ENCODE data around the gene MBLAC1.
"Not testable (repeated sequence)": the region's sequence is repeated elsewhere in the genome, so short reads cannot be mapped to it uniquely, and the experiment has no call there.

Gene MBLAC1

DNA sequence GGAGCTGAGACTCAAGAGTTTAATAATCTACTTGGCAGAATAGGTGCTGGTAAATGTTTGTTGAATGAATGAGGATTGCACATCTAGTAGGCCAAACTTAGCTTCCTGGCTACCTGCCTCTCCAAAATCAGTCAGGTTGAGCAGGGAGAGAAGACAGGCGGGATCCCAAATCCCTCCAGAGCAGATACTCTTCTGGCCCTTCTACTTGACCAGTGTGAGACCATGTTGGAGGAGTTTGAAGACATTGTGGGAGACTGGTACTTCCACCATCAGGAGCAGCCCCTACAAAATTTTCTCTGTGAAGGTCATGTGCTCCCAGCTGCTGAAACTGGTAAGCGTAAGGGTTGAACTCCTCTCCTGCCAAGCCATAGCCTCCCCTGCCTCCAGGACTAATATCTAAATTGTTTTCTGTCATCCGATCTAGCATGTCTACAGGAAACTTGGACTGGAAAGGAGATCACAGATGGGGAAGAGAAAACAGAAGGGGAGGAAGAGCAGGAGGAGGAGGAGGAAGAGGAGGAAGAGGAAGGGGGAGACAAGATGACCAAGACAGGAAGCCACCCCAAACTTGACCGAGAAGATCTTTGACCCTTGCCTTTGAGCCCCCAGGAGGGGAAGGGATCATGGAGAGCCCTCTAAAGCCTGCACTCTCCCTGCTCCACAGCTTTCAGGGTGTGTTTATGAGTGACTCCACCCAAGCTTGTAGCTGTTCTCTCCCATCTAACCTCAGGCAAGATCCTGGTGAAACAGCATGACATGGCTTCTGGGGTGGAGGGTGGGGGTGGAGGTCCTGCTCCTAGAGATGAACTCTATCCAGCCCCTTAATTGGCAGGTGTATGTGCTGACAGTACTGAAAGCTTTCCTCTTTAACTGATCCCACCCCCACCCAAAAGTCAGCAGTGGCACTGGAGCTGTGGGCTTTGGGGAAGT is 2.2 kb upstream of the MBLAC1 start:
- no peak for DNase-seq (ENCODE audit: low read depth in 2 of 2)

DNA sequence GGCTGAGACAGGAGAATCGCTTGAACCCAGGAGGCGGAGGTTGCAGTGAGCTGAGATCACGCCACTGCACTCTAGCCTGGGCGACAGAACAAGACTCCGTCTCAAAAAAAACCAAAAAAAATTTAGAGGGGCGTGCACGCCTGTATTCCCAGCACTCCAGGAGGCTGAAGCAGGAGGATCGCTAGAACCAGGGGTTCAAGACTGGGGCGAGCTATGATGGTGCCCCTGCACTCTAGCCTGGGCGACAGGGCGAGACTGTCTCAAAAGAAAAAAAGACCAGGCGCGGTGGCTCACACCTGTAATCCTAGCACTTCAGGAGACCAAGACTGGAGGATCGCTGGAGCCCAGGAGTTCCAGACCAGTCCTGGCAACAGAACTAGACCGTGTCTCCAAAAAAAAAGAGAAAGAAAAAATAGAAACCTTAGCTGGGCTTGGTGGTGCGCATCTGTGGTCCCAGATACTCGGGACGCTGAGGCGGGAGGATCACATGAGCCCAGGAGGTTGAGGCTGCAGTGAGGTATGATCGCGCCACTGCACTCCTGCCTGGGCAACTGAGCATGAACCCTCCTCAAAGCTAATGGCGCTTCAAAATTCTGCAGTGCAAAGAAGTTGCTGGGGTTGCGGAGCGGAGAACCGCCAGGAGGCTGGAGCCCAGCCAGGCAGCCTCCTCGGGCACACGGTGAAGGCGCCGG is 382 bp upstream of the MBLAC1 start:
- no peak for DNase-seq (ENCODE audit: low read depth in 2 of 2)

DNA sequence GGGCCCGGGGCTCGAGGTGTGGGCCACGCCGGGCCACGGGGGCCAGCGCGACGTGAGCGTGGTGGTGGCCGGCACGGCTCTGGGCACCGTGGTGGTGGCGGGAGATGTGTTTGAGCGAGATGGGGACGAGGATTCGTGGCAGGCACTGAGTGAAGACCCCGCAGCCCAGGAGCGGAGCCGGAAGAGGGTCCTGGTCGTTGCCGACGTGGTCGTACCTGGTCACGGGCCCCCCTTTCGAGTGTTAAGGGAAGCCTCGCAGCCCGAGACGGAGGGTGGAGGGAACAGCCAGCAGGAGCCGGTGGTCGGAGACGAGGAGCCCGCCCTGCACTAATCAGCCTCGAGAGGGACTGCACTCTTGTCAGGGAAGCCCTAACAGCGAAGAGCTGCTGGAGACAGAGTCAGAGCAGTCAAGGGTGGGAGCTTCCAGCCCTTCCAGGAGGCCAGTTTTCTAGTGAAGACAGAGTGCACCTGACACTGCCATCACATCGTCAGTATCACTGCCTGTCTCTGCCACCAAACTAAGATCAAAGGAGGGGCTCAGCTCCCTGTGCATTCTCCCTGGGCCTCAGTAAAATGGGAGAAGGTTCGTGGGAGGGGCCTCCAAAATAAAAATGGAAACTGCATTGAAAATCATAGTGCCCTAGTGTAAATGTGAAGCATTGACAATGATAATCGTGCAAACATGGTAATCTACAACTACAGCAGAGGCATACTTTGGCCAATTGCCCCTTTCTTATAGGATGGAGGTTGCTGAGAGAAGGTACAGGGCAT is 1.3 kb downstream of the MBLAC1 start:
- DNase-seq (ENCODE audit: low read depth in 2 of 2), result no peak

DNA sequence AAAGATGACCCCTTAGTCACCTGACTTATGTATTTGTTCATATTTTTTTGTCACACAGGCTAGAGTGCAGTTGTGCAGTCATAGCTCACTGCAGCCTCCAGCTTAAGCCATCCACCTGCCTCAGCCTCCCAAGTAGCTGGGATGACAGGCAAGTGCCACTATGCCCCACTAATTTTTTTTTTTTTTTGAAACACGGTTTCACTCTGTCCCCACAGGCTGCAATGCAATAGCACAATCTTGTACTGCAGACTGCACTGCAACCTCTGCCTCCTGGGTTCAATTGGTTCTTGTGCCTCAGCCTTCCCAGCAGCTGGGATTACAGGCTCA is 1.8 kb downstream of the MBLAC1 start:
- no peak for DNase-seq (ENCODE audit: low read depth in 2 of 2)

DNA sequence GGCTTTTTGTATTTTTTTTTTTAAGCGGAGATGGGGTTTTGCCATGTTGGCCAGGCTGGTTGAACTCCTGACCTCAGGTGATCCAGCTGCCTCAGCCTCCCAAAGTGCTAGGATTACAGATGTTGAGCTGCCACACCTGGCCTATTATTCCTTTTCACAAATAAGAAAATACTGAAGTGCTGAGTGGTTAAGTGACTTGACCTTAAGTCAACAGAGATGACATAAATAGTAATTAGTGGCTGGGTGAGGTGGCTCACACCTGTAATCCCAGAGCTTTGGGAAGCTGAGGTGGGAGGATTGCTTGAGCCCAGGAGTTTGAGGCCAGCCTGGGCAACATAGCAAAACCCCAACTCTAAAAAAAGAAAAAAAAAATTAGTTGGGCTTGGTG is 3.4 kb downstream of the MBLAC1 start:
- DNase-seq (ENCODE audit: low read depth in 2 of 2), result not testable (repeated sequence)

DNA sequence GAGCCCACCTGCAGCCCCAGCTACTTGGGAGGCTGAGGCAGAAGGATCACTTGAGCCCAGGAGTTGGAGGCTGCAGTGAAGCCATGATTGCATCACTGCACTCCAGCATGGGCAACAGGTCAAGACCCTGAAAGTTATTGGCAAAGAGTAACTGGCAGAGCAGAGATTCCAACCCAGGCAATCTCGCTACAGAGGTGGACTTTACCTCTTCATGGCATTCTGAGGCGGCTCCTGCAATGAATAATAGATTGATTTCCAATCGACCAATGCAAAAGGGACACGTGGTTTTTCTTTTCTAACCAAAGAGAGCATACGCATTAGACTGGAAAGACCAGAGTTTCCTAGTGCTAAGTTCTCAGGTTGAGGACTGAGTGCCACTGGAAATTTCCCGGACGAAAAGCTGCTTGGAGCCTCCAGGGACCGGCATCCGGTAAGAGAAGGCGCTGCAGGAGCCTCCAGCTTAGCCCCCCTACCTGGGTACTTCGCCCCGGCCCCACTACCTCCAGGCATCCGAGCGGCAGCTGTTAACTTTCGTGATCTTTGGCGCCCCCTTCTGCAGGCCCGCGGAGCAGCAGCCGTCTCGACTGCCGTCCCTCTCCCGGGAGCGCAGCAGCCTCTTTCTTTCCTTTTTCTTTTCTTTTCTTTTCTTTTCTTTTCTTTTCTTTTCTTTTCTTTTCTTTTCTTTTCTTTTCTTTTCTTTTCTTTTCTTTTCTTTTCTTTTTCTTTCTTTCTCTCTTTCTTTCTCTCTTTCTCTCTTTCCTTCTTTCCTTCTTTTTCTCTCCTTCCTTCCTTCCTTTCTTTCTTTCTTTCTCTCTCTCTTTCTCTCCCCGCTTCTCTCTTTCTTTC is 4.1 kb downstream of the MBLAC1 start:
- DNase-seq (ENCODE audit: low read depth in 2 of 2), result no peak

DNA sequence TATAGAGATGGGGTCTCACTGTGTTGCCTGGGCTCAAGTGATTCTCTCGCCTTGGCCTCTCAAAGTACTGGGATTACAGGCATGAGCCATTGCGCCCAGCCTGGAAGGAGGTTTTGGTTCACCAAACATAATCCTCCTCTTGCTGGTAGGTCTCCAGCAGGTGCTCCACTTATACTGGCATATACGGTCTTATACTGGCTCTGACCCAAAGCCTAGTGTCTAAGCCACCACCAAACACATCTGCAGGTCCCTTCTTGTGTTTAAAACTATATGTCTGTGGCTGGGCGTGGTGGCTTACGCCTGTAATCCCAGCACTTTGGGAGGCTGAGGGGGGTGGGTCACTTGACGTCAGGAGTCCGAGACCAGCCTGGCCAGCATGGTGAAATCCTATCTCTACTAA is 5.4 kb downstream of the MBLAC1 start:
- DNase-seq (ENCODE audit: low read depth in 2 of 2), result no peak

DNA sequence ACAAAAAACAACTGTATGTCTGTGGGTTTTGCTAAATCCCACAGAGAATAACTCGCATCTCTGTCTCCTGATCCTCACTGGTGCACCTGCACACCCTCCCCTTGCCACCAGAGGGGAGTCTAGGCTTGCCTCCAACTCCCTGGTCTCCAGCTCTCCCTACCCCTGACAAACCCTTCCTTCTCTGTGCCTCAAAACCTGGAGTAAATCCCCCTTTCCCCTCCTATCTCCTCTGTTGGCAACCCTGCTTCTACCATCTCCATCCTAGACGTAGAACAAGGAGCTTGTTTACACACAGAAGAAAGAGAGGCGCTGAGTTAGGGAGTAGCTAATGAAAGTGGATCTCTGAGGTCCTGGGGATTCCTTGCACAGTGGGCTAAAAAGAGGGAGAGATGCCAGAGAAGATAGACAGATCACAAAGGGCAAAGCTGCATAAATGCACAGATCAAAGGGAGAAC is 6.0 kb downstream of the MBLAC1 start:
- peak in 1 of 2 experiments; percentile 20 for DNase-seq (ENCODE audit: low read depth in 2 of 2)

DNA sequence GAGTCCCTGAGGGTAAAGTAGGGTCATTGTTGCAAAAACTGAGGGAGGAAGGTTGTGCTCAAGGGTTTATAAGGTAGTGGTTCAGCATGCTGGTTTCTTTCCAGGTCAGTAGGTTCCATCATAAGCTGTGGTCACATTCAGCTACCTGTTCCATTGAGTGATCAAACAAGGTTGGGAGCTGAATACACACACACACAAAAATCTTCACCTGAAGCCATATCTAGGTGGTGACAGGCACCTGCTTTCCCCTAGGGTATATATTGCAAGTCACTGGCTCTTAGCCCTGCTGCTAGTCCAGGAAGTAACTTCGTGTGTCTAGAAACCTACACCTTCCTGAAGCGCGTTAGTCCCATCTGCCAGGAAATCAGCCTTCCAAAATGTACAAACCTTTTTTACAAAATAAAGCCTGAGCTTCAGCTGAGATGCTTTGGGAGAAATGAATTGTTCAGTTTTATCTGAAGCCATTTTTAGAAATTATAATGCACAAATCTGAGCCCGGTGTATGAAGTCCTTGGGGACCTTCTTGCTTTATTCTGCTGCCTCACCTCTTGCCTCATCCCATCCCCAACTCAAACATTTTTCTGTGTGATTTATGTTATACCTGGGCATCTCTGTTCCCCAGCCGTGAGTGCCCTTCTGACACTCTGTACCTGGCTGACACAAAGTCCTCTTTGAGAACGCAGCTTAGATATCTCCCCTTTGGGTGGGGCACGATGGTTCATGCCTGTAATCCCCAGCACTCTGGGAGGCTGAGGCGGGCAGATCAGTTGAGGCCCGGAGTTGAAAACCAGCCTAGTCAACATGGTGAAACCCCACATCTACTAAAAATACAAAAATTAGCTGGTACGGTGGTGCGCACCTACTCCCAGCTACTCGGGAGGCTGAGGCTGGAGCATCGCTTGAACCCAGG is 11.3 kb downstream of the MBLAC1 start:
- DNase-seq (ENCODE audit: low read depth in 2 of 2), result no peak

DNA sequence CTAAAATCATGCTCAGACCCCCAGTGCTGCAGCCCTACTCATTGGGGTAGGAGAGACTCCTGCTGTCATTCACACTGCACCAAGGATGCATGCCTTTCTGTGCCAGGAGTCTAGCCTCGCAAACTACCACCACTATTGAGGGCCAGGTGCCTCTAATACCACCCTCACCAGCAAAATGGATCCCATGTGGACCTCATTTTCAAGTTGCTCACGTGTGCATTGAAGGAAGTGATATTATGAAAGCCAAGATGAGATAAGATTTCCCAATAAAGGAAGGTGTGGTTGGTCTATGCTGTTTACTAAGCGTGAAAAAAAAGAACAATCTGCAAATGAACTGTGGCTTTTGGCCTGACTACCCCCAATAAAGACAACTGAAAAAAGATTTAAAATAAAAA is 14.8 kb downstream of the MBLAC1 start:
- DNase-seq (ENCODE audit: low read depth in 2 of 2), result no peak

DNA sequence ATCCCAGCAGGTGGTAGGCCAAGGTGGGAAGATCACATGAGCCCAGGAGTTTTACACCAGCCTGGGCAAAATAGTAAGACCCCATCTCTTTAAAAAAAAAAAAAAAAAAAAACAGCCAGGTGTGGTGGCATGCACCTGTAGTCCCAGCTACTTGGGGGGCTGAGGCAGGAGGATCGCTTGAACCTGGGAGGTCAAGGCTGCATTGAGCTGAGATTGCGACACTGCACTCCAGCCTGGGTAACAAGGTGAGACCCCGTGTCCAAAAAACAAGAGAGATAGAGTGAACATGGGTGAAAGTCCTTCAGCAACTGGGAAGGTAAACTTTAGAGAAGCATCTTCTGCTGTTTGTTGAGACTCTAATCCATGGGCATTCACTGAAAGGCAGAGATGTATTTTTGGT is 15.7 kb downstream of the MBLAC1 start:
- DNase-seq (ENCODE audit: low read depth in 2 of 2), result no peak

DNA sequence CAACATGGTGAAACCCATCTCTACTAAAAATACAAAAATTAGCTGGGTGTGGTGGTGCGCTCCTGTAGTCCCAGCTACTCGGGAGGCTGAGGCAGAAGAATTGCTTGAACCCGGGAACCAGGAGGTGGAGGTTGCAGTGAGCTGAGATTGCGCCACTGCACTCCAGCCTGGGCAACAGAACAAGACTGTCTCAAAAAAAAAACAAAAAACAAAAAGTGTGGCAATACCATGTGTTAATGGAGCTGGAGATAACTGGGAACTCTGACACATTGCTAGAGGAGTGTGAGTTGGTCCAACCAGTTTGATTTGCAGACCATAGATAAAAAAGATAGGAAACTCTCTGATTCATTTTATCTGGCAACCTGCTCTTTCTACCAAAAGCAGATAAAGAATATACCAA is 19.6 kb downstream of the MBLAC1 start:
- not testable (repeated sequence) for DNase-seq (ENCODE audit: low read depth in 2 of 2)

DNA sequence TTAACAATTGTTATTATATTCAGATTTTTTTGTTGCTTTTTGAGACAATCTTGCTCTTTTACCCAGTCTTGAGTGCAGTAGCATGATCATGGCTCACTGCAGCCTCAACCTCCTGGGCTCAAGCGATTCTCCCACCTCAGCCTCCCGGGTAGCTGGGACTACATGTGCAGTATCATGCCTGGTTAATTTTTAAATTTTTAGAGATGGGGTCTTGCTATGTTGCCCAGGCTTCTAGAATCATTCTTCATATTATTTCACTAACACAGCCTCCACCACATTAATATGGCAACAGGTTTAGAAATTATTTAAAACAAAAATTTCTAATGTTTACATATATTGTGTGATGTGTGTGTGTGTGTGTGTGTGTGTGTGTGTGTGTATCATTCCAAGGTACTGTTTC is 20.5 kb downstream of the MBLAC1 start:
- DNase-seq (ENCODE audit: low read depth in 2 of 2), result no peak

DNA sequence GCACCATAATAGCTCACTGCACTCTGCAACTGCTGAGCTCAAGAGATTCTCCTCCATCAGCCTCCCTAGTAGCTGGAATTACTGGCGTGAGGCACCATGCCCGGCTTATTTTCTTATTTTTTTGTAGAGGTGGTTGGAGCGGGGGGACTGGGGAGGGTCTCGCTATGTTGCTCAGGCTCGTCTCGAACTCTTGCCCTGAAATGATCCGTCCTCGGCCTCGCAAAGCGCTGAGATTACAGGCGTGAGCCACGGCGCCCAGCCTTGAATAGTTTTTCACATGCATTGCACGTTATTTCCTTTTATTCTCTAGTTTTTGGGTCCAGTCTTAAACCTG is 21.4 kb downstream of the MBLAC1 start:
- no peak for DNase-seq (ENCODE audit: low read depth in 2 of 2)

DNA sequence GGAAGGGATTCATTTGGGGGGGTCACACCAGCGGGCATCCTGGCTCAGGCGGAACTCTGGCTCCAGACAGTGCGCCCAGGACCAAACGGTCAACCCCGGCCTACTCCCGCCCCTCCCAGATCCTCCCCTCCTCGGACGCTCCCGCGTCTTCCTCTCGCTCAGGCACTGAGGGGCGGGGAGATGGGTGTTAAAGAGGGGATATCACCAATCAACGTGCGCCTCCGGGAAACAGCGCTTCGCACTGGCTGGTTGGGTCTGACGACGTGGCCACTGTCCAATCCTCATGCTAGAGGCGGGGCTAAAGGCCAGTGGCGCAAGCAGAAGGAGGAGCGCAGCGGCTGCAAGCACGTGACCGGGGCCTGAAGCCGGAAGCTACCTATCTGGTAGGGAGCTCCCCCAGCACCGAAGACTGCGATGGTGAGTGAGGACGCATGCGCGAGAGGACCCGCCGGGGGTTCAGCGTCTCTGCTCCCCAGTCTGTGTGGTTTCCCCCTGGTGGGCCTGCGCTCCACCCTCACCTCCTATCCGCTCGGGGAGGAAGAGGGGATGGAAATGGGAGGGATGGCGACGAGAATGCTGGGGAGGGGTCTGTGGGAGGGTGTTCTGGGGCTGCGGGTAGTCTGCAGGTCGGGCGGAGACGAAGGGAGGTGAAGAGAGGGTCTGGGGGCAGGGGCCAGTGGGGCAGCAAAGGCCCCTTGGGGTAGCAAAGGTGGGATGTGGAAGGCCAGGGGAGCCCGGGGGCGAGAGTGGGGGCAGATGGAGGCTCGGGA is 22.0 kb downstream of the MBLAC1 start, which contains the start of gene LAMTOR4:
LAMTOR4 (plus strand) TSS at position 360 of the 770 bp plus-strand sequence; CDS start at position 415, 55 bp downstream.
- peak; percentile 96 for DNase-seq (ENCODE audit: low read depth in 2 of 2)

DNA sequence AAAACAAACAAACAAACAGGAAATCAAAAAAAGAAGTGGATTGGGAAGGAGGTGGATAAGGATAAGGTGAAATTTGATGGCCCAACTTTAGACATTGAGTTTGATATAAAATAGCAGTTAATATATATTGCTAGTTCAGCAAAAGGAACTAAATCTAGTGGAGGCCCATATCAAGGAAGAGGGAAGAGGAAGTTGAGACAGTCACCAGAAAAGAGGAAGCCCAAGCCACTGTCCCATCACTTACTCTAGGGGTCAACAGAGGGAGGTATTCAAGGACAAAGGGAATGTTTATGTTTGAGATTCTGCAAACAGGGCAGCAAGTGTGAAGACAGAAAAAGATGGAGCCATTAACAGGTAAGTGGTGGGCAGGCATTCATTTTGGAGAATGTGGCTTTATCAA is 25.6 kb downstream of the MBLAC1 start:
- DNase-seq (ENCODE audit: low read depth in 2 of 2), result no peak

DNA sequence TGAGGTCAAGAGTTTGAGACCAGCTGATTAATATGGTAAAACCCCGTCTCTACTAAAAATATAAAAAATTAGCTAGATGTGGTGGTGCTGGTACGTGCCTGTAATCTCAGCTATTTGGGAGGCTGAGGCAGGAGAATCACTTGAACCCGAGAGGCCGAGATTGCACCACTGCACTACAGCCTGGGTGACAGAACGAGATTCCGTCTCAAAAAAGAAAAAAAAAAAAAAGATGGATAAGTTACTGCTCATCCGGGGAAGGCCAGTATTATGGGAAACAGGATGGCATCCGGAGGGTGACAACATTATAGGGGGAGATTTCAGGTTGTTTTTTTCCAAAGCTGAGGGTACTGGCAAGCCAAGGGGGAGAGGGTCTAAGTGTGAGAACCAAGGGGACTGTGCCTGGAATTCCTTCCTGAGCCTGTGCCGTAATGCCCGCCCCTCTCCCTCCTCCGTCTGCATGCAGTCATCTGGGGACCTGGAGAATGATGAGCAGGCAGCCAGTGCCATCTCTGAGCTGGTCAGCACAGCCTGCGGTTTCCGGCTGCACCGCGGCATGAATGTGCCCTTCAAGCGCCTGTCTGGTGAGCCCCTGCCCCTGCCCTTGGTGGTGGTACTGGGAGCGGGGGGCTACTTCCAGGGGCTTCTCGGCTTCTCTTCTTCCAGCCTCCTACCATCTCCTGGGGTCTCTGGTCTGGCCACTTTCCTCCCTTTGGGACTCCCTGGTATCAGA is 26.3 kb downstream of the MBLAC1 start:
- DNase-seq (ENCODE audit: low read depth in 2 of 2), result no peak

DNA sequence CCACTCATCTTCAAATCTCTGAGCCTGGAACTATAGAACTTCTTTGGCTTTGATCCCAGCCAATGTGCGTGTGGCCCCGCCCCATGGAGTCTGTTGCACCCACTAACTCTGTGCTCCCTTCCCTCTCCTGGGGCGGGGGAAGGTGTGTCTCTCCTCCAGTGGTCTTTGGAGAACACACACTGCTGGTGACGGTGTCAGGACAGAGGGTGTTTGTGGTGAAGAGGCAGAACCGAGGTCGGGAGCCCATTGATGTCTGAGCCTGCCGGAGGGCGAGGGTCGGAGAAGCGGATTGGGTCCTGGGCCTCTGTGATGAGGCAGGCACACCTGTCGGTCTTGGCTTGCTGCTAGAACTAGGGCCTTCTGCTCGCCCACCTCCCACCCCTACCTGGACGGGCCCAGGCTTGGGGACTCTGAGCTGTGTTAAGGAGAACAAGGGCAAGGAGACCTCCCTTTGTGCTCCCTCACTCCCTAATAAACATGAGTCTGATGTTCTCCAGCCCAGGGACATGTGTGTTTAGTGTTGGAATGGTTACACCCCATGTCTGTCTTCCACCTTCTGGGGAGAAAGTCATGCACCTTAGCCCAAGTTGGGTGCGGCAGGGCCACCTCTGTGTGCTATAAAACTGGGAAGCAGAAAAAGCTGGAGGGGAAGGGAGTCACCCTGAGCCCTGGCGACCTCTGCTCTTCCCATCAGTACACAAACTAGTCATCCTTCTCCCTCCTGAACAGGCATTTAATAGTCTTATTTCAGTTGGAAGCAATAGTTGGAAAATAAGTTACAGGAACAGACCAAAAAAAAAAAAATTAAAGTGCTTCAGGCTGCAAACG is 27.2 kb downstream of the MBLAC1 start:
- no peak for DNase-seq (ENCODE audit: low read depth in 2 of 2)
